GM12878 (cell line): Measurements from ENCODE around the gene IGFBP1.

Experiments
- BRCA1 ChIP-seq: IDR thresholded peaks from 2 replicates; pipeline ENCODE4 v1.6.1; 2011; ENCODE audit warnings: low read depth, low read length, improper control_type of control experiment
- CEBPB ChIP-seq, 2 experiments: fragments of 150-350 bp in 1 of 2; IDR thresholded peaks; 2 replicates each; pipeline ENCODE4 v1.6.1; 2012 to 2014; ENCODE audit warnings: low read depth in 2 of 2, low read length in 2 of 2, borderline replicate concordance in 1 of 2, inconsistent platforms in 1 of 2
- CTCF ChIP-seq, 3 experiments: IDR thresholded peaks in 2 of 3; conservative IDR thresholded peaks in 1 of 3; 2 replicates each; pipeline ENCODE4 v1.5.1; 2011; ENCODE audit warnings: low read depth in 3 of 3, low read length in 3 of 3, mild to moderate bottlenecking in 3 of 3, control low read depth in 2 of 3, moderate library complexity in 2 of 3, inconsistent platforms in 1 of 3, mixed read lengths in 1 of 3; ENCODE audit not compliant: control insufficient read depth in 2 of 3, insufficient read depth in 1 of 3; ENCODE audit errors: extremely low read depth in 1 of 3
- POLR2A ChIP-seq: IDR thresholded peaks from 2 replicates; pipeline ENCODE4 v1.6.1; 2011; ENCODE audit warnings: low read depth, mild to moderate bottlenecking, low read length

- TF ChIP-seq BRCA1 (no peak), CTCF (IDR thresholded peaks at IDR 0.05 in 2 of 3, conservative IDR thresholded peaks at IDR 0.05 in 1 of 3; ENCODE audit: control insufficient read depth in 2 of 3, extremely low read depth in 1 of 3, insufficient read depth in 1 of 3, low read depth in 3 of 3, low read length in 3 of 3) (no peak), POLR2A (no peak), CEBPB (IDR thresholded peaks at IDR 0.05; ENCODE audit: borderline replicate concordance in 1 of 2, low read depth in 2 of 2, low read length in 2 of 2) (no peak)
These were observed 692 bp downstream of the IGFBP1 start for GRCh38 chr7:45888993-45889366.
